Measurements from ENCODE around the gene SUSD4.
"Not testable (repeated sequence)": the region's sequence is repeated elsewhere in the genome, so short reads cannot be mapped to it uniquely, and the experiment has no call there.

SUSD4 gene

DNA sequence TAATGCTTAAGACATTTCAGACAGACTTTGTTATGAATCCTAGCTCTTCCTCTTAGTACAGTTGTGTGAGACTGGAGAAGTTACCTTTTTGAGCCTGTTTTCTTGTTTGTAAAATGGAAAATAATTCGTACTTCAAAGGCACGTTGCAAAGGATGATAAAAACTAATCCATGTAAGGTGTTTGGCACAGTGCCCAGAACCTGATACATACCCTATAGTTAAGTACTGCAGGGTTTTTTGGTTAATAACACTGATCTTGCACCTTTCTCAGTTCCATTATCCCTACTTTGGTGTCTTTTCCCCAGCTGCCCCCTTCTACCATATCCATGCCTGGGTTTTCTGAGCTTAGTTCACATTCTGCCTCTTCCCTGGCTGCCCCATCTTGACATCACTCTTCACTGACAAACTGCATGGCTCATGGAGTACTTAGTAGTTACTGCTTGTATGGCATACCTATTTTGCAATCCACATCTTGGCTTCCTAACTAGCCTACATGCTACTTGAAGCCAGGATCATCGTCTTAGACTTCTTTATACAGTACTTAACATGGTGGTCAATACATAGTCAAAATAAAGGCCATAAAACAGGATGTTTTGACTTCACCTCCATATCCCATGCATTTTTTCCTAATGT lies 39.3 kb upstream of the SUSD4 start:
- H3K27ac ChIP-seq = no peak overlapping the region
- TF ChIP-seq, protein P1, sequence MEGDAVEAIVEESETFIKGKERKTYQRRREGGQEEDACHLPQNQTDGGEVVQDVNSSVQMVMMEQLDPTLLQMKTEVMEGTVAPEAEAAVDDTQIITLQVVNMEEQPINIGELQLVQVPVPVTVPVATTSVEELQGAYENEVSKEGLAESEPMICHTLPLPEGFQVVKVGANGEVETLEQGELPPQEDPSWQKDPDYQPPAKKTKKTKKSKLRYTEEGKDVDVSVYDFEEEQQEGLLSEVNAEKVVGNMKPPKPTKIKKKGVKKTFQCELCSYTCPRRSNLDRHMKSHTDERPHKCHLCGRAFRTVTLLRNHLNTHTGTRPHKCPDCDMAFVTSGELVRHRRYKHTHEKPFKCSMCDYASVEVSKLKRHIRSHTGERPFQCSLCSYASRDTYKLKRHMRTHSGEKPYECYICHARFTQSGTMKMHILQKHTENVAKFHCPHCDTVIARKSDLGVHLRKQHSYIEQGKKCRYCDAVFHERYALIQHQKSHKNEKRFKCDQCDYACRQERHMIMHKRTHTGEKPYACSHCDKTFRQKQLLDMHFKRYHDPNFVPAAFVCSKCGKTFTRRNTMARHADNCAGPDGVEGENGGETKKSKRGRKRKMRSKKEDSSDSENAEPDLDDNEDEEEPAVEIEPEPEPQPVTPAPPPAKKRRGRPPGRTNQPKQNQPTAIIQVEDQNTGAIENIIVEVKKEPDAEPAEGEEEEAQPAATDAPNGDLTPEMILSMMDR (IDR thresholded peaks at IDR 0.05) = no peak
- H3K4me3 ChIP-seq = no peak overlapping the region
- no peak for DNase-seq (ENCODE audit: low spot score)

DNA sequence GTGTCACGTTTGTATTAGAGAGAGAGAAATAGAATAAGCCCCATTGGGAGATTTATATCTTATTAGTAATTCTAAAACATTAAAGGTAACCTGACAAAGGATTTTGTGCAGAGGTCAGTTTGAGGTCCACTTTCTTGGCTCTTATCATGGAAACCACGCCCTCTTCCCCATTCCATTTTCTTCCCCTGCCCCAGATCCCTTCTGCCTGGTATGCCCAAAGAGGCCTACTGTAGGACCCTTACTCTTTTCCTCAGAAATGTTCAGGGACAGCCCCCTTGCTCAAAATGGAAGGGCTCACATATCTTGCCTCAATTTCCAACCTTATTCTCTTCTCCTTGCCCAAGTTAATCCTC lies 38.8 kb upstream of the SUSD4 start:
- no peak overlapping the region for H3K4me3 ChIP-seq
- TF ChIP-seq, protein P1 (IDR thresholded peaks at IDR 0.05) = no peak
- no peak for DNase-seq (ENCODE audit: low spot score)
- H3K27ac ChIP-seq = no peak overlapping the region

DNA sequence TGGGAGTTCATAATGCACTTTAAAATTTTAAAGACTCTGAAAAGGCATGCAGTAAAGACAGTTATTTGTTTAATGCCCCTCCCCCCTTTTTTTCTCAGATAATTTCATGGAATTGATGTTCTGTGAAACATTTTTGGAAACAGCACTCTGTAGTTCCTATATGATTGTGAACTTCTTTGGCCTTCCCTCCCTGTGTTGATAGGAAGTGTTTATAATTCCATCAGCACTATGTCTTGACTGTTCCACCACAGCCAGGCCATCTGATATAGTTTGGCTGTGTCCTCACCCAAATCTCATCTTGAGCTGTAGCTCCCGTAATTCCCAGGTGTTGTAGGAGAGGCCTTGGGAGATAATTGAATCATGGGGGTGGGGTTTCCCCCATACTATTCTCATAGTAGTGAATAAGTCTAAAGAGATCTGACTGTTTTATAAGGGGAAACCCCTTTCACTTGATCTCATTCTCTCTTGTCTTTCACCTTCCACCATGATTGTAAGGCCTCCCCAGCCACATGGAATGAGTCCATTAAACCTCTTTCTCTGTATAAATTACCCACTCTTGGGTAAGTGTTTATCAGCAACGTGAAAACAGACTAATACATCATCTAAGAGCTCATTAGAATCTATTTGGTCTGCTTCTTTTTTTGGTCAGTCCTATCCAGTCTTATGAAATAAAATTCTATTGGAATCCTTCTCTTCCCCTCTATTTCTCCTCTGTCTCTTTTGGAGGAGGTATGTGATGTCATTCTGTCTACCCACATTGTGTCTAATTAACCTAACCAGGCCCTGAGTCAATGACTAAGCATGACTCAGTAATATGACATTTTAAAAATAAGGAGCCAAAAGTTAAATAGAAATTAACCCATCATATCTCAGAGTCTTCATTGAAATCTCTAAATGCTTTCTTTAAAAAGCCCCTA lies 38.2 kb upstream of the SUSD4 start:
- H3K4me3 ChIP-seq = no peak overlapping the region
- no peak for DNase-seq (ENCODE audit: low spot score)
- H3K27ac ChIP-seq = no peak overlapping the region
- TF ChIP-seq, protein P1 (IDR thresholded peaks at IDR 0.05) = no peak

GRCh38 chr1:223399393-223399792 lies 35.4 kb upstream of the SUSD4 start:
- DNase-seq (ENCODE audit: low spot score); H3K4me3 ChIP-seq; H3K27ac ChIP-seq: not testable (repeated sequence)

DNA sequence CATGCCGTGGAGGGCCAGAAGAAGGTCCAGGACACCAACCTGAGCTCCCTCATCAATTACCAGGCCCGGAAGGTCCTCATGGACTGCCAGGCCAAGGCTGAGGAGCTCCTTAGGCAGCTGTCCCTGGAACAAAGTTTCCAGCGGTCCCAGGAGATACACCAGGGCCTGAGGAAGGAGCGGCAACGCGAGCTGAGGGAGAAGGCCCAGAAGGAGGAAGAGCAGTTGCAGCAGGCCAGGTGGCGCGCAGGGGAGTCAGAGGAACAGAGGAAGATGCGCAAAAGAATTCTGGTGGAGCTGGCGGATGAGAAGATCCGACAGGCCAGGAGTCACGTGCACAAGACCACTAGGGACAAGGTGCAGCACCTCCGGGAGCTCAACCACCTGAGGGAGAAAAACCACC lies 30.7 kb upstream of the SUSD4 start:
- Histone ChIP-seq H3K27ac (no peak overlapping the region), H3K4me3 (no peak overlapping the region)
- TF ChIP-seq, protein P1 (IDR thresholded peaks at IDR 0.05) = no peak
- no peak for DNase-seq (ENCODE audit: low spot score)

GRCh38 chr1:223394242-223394641 lies 30.3 kb upstream of the SUSD4 start:
- DNase-seq (ENCODE audit: low spot score) = no peak
- no peak overlapping the region for H3K4me3 ChIP-seq
- TF ChIP-seq, protein P1 (IDR thresholded peaks at IDR 0.05) = no peak
- no peak overlapping the region for H3K27ac ChIP-seq

DNA sequence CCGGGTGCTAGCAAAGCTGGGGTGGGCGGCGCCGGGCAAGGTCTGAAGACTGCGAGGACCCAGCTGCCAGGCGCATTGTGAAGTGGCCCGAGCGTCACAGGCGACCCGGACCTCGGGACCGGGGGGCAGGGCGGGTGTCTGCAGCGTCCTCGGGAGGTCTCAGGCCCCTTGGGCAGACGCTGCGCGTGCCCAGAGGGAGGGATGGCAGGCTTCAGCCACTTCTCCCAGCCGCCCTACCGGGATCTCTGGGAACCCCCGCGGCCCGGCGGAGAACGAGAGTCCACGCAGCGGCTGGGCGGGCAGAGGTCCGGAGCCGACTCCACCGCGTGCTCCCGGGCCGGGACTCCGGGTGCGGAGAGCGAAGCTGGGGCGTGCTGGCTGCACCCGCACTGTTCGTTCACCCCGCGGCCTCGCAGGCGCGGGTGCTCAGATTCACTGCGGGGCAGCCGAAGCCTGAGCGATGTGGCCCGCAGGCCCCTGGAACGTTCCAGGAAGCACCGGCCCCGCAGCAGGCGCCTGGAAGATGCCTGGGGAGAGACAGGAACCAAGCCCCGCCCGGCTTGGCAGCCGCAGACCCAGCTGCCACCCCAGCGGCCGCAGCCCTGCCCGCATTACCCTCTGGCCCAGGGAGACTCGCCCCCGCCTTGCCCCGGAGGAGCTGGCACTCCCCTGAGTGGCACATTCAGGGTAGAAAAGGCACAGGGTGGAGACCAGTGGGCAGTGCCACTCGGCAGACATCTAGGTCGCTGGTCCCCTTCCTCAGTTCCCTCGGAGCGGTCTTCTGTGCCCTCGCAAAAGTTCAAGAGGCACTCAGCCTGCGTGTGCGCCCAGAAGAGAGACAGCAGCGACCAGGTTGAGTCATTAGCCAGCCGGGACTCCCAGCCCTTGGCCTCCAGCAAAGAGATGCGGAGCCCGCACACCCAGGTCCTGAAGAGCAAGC lies 29.6 kb upstream of the SUSD4 start, which contains the start of gene CCDC185:
CCDC185 (plus strand) TSS at position 141 of the 940 bp plus-strand sequence; CDS start at position 202, 61 bp downstream.
- no peak for DNase-seq (ENCODE audit: low spot score)
- TF ChIP-seq, protein P1 (IDR thresholded peaks at IDR 0.05) = no peak
- Histone ChIP-seq H3K27ac (no peak within 1 kb of the TSS), H3K4me3 (peak within 1 kb of the TSS; percentile 64)

Data from coronary artery (tissue), 2 donors.